SKM-1 treated with dmso at 0.1 percent for 144 hours (cell line): ENCODE data around the gene CCDC186.

Experiments
- DNase-seq: peaks from one replicate; lab custom pipeline; 2025; ENCODE audit not compliant: unreplicated experiment; lab: John Stamatoyannopoulos, UW

CCDC186 gene

GRCh38 chr10:114115661-114116445, 58.1 kb downstream of the CCDC186 start:
- DNase-seq: no peak

GRCh38 chr10:114110174-114110972, 63.6 kb downstream of the CCDC186 start:
- DNase-seq: no peak

DNA sequence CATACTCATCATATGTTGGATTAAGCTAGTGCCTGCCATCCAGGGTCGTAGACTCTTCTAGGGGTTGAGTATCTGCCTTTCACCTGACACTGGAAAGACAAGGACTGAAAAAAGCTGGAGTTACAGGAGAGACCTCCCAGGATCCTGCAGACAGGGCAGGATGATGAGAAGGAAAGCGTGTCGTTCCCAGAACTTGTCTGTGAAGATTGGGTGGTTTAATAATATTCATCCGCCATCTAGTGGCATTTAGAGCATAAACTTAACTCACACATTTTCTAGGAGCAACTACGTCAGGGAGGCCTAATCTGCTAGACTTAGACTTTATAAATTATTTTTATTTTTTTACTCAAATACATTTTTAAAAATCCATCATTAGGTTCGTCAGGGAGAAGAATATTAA, 70.7 kb downstream of the CCDC186 start:
- peak; percentile 49 for DNase-seq

DNA sequence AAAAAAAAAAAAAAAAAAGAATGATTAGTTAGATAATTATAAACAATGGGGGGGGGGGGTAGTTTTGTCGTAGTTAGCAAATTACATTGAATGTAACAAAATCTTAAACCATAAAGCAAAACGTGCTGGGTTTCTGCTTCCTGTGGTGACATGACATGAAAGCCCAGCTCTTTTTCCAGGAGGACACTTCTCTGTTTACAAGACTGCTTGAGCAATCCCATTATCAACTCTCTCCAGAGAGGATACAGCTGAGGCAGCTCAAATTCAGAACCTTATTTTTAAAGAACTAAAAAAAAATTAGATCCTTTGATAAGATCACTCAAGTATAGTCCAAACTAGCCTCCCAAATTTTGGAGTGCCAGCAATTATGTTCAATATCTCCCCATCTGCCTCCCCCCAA, 71.7 kb downstream of the CCDC186 start:
- peak; percentile 54 for DNase-seq

- DNase-seq: no peak
Observed at GRCh38 chr10:114100848-114101741, 72.9 kb downstream of the CCDC186 start.

GRCh38 chr10:114096864-114097263, 77.1 kb downstream of the CCDC186 start:
- DNase-seq: no peak

GRCh38 chr10:114095559-114096337, 78.3 kb downstream of the CCDC186 start:
- DNase-seq: peak; percentile 22

- no peak for DNase-seq
Observed at GRCh38 chr10:114094795-114095194, 79.2 kb downstream of the CCDC186 start.

GRCh38 chr10:114087655-114088054, 86.3 kb downstream of the CCDC186 start:
- DNase-seq: no peak

DNA sequence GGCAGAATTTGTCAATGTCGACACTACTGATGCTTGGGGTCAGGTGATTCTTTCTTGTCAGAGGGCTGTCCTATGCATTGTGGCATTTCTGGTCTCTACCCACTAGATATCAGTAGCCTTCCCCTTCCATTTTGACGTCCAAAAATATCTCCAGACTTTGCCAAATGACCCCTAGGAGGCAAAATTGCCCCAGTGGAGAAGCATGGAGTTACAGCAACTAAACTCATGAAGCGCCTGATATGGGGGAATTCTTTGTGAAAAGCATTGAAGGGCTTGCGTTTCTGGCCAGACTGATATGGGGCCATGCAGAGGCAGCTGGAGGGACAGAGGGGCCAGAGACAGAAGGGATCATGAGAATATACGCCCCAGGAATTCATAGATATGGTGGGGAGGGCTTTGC, 86.7 kb downstream of the CCDC186 start:
- no peak for DNase-seq

GRCh38 chr10:114084215-114084614, 89.8 kb downstream of the CCDC186 start:
- no peak for DNase-seq

DNA sequence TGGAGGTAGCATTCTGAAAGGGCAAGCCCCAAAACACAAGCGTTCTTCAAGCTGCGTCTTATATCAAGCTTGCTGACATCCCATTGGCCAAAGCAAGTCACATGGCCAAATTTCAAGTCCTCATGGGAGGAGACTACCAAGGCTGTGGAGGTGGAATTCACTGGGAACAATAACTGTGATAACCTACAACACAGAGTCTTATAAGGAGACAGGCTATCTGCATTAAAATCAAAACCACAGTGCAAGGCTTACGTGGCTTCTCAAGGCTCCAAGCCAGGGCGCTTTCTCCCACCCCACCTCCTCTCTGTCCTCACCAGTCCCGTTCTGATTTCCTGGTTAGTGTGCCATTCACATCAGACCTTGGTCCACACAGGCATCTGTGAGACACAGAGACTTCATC, 91.0 kb downstream of the CCDC186 start:
- DNase-seq: no peak

DNA sequence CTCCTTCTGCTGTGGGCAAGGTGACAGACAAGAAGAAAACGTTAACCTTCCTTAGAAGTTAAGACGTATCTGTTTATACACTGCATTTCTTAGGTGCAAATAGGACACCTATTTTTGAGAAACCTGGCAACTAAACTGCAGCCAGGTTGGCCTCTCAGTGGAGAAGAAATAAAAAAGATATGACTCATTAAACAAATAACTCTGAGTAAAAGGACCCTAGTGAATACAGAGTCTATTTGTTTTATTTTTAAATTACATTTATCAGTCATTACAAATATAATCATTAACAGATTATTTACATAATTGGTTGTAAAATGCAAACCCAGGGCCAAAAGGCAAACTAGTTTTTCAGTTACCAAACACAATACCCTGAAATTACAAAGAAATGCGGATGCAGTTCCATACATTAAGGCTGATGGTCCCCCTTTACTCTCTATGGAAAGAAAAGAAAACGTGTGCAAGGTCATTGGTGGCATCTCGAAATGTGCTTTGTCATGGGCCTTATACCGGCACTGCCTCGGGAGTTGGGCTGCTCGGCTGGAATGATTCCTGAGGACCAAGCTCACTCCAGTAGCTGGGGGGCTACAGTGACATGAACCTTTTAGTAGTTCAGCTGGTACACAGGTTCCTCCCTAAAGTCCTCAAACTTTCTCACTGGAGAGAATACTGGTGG, 92.0 kb downstream of the CCDC186 start:
- DNase-seq: no peak

DNA sequence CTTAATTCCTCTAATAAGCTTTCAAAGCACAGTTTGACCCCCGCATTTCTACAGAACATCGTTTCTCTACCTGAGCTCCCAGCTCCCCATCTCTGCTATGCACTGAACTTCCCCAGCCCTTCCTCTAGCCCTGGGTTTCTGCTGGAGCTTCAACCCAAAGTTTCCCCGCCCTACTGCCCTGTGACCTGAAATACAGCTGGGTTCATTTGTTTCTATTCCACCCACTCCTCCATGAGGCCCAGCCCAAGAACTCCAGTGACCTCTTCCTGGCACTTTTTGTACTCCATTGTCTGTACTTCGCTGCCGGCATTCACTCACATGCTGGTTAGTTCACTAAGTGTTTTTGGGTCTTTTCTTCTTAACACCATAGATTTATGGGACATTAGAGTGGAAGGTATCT, 94.6 kb downstream of the CCDC186 start:
- DNase-seq: no peak

- DNase-seq: no peak
Observed at GRCh38 chr10:114078346-114078745, 95.7 kb downstream of the CCDC186 start.

DNA sequence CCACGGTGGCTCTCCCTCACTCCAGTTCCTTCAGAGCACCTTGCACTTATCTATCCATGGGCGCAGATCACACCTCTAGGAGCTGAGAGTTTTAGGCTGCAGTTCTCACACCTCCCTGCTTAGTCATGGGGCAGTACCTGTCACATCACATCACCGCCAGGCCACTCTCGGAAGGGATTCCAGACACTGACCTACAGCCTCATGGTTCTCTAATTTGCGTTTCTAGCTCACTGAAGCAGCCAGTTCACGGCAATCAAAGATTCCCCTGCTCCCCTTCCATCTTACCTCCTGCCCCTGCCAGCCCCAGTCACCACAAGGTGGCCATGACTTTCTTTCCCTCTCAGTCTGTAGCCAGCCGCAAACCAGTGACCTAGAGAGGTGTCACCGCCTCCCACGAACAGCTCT, 96.2 kb downstream of the CCDC186 start:
- no peak for DNase-seq

GRCh38 chr10:114077347-114077746, 96.7 kb downstream of the CCDC186 start:
- no peak for DNase-seq

GRCh38 chr10:114075093-114075492, 98.9 kb downstream of the CCDC186 start:
- no peak for DNase-seq

DNA sequence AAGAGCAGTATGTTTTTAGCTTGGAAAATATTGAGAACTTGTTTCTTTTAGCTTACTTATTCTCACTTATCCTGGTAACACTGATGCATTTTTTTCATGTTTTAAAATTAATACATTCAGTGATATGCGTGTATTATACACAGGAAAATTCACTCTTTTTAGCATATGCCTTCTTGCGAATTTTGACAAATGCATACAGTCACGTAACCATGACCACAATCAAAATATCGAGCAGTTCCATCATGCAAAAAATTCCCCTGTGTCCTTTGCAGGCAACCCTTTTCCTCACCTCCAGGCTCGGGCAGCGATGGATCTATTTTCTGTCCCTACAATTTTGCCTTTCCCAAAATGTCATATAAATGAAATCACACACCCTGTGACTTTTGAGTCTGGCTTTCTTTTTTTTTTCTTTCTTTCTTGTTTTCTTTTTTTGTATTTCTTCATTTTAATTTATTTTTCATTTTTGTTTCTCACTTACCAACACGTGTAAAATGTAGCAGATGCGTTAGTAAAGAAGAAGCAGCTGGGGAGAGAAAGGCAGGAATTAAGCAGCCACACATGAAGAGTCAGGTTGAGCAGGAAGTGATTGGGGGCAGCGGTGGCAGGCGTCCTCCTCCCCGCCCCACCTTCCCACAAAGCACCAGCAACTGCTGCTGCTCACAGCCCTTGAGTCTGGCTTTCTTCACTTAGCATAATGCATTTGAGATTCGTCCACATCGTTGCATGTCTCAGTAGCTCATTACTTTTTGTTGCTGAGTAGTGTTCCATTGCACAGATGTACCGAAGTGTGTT, 100.4 kb downstream of the CCDC186 start:
- DNase-seq: no peak
